Tibial artery (tissue), 4 donors: ENCODE data around the gene RFC4.

ENCODE experiments used
- DNase-seq, 2 donors: peaks; one replicate each; pipeline ENCODE4 v3.0.0-alpha.2; 2019
- H3K27ac ChIP-seq, 2 donors: fragments of 200-600 bp; sonication (generic) in 1 of 2; 1 replicate in 1 of 2; 2 replicates in 1 of 2; pipeline ENCODE4 v1.5.1; 2018 to 2019; ENCODE audit warnings: mild to moderate bottlenecking in 1 of 2
- H3K27me3 ChIP-seq, 2 donors: fragments of 200-600 bp; sonication (generic) in 1 of 2; one replicate each; pipeline versions ENCODE4 v1.5.1 to v1.6.0; 2016 to 2019
- H3K36me3 ChIP-seq, 3 donors: fragments of 200-600 bp; sonication (generic) in 2 of 3; one replicate each; pipeline ENCODE4 v1.5.1; 2016 to 2019; ENCODE audit warnings: mild to moderate bottlenecking in 2 of 3
- H3K4me1 ChIP-seq, 4 donors: fragments of 200-600 bp; sonication (generic) in 2 of 4; 1 replicate in 3 of 4; 2 replicates in 1 of 4; pipeline ENCODE4 v1.5.1; 2016 to 2019
- H3K4me3 ChIP-seq, 2 donors: fragments of 200-600 bp; sonication (generic) in 1 of 2; 1 replicate in 1 of 2; 2 replicates in 1 of 2; pipeline ENCODE4 v1.5.1; 2018 to 2019; ENCODE audit warnings: mild to moderate bottlenecking in 2 of 2
- H3K9me3 ChIP-seq, 3 donors: fragments of 200-600 bp; sonication (generic) in 1 of 3; one replicate each; pipeline ENCODE4 v1.5.1; 2016 to 2019
- intact Hi-C: fragments of 100-400 bp; cut with DNase I; formaldehyde crosslinking; loops from one replicate; pipeline ENCODE4 v1.15.0; 2023; ENCODE audit warnings: low total_unique reads
- TF ChIP-seq, protein P1 (sequence below), 2 experiments: fragments of 200-600 bp in 1 of 2; fragments of 450-650 bp in 1 of 2; IDR thresholded peaks; one replicate each; pipeline ENCODE4 v1.5.1; 2017 to 2019; ENCODE audit warnings: antibody characterized with exemption in 2 of 2, mild to moderate bottlenecking in 1 of 2, moderate library complexity in 1 of 2

Gene RFC4

DNA sequence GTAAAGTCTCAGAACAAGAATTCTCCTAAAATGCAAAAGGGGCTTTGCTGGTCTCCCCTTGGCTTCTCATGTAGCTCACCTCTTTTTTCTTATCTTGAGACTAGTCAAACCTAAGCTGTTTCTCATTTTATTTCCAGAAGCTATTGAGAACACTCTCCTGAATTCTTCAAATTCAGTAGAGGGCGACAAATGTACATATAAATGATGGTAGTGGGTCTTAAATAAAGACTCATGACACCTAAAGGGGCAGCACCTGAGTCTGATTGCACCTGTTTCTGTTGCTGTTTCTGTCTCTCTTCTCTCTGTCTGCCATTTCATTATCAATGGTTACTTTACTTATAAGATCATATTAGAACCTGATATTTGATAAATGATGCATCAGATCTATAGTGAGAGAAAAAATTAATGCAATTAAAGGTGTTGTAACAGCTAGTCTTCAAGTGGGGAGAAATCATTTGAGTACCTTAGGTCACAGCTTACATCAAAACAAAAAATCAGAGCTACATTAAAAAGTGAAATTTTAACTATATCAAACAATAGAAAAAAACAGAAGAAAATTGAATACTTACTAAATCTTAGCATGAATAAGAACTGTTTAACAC, 43.2 kb upstream of the RFC4 start:
- H3K27me3 ChIP-seq: peaks cover 0 to 7% of the 10 kb centered on the region in 2 donors
- H3K27ac ChIP-seq: no peak overlapping the region
- no peaks in the 10 kb centered on the region for H3K36me3 ChIP-seq
- no peaks in the 10 kb centered on the region for H3K9me3 ChIP-seq
- DNase-seq: no peak
- no peaks in the 10 kb centered on the region for H3K4me1 ChIP-seq
- H3K4me3 ChIP-seq: no peak overlapping the region
- TF ChIP-seq, protein P1, sequence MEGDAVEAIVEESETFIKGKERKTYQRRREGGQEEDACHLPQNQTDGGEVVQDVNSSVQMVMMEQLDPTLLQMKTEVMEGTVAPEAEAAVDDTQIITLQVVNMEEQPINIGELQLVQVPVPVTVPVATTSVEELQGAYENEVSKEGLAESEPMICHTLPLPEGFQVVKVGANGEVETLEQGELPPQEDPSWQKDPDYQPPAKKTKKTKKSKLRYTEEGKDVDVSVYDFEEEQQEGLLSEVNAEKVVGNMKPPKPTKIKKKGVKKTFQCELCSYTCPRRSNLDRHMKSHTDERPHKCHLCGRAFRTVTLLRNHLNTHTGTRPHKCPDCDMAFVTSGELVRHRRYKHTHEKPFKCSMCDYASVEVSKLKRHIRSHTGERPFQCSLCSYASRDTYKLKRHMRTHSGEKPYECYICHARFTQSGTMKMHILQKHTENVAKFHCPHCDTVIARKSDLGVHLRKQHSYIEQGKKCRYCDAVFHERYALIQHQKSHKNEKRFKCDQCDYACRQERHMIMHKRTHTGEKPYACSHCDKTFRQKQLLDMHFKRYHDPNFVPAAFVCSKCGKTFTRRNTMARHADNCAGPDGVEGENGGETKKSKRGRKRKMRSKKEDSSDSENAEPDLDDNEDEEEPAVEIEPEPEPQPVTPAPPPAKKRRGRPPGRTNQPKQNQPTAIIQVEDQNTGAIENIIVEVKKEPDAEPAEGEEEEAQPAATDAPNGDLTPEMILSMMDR (IDR thresholded peaks at IDR 0.05): peak; percentile 37 to 41
- intact Hi-C loops: loop anchor here (5.0 kb wide), 1 partner anchor 313 kb away; no protein-coding TSS in a partner anchor

DNA sequence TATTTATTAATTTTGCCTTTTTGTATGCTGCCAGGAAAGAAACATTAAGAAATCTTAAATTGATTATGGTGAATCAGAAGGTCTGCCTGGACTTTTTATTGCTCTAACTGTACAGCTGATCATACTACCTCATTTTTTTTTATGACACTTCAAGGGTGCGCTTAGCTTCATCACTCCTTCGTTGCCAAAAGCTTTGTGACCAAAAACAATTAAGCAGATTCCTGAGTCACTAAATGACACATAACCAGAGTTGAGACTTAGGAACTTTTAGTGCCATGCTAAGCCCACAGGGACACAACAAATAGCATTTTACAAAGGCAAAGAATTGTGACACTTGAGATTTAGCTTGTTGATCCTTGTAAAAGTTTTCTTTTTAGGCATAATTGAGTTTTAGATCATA, 41.2 kb upstream of the RFC4 start:
- H3K9me3 ChIP-seq: no peaks in the 10 kb centered on the region
- H3K4me3 ChIP-seq: no peak overlapping the region
- H3K36me3 ChIP-seq: no peaks in the 10 kb centered on the region
- H3K27me3 ChIP-seq: peaks cover 0 to 7% of the 10 kb centered on the region in 2 donors
- intact Hi-C loops: loop anchor here (5.0 kb wide), 1 partner anchor 315 kb away; no protein-coding TSS in a partner anchor
- no peaks in the 10 kb centered on the region for H3K4me1 ChIP-seq
- TF ChIP-seq, protein P1 (IDR thresholded peaks at IDR 0.05): no peak
- DNase-seq: no peak
- no peak overlapping the region for H3K27ac ChIP-seq

DNA sequence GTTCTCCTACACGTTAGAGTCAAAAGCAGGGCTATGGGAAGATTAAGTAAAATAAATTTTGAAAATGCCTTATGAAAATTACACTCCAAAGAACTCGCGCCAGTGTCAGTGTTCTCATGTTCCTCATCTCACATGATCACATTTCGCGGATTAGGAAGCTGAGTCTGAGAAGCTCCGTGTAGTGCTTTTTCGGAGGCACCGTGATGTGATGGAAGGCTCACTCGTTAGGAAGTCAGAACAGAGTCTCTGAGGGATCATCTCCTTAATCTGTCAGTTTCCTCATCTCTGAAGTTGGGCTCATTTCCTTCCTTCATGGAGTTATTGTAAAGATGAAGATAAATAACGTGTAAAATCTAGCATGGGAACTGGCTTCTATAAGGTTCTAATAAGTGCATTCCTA, 39.5 kb upstream of the RFC4 start:
- H3K9me3 ChIP-seq: no peaks in the 10 kb centered on the region
- intact Hi-C loops: loop anchor here (5.0 kb wide), 1 partner anchor 317 kb away; no protein-coding TSS in a partner anchor
- H3K4me3 ChIP-seq: no peak overlapping the region
- H3K36me3 ChIP-seq: no peaks in the 10 kb centered on the region
- H3K4me1 ChIP-seq: no peaks in the 10 kb centered on the region
- peaks cover 0 to 7% of the 10 kb centered on the region in 2 donors for H3K27me3 ChIP-seq
- H3K27ac ChIP-seq: no peak overlapping the region
- DNase-seq: no peak
- TF ChIP-seq, protein P1 (IDR thresholded peaks at IDR 0.05): no peak

DNA sequence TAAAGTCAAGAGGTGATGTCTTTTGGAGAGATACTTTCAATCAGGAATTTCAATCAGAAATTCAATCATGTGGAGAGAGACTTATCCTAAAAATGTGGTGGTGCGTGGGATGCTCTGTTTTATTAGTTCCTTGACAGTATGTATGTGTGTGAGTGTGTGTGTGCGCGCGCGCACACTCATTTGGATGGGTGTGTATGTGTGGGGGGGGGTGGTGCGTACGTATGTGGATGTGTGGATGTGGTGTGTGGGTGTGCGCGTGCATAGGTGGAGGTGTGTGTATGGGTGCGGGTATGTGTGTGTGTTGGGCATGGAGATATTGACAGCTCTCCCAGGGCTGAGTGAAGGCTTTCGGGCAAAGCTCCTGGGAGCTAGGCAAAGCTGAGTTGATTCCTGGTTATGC, 38.6 kb upstream of the RFC4 start:
- Histone ChIP-seq H3K4me1 (peaks cover 0 to 7% (median 2%) of the 10 kb centered on the region in 4 donors), H3K36me3 (no peaks in the 10 kb centered on the region), H3K27me3 (peaks cover 0 to 7% of the 10 kb centered on the region in 2 donors), H3K9me3 (no peaks in the 10 kb centered on the region), H3K4me3 (no peak overlapping the region), H3K27ac (no peak overlapping the region)
- TF ChIP-seq, protein P1 (IDR thresholded peaks at IDR 0.05): no peak
- intact Hi-C loops: loop anchor here (5.0 kb wide), 1 partner anchor 317 kb away; no protein-coding TSS in a partner anchor
- DNase-seq: no peak

DNA sequence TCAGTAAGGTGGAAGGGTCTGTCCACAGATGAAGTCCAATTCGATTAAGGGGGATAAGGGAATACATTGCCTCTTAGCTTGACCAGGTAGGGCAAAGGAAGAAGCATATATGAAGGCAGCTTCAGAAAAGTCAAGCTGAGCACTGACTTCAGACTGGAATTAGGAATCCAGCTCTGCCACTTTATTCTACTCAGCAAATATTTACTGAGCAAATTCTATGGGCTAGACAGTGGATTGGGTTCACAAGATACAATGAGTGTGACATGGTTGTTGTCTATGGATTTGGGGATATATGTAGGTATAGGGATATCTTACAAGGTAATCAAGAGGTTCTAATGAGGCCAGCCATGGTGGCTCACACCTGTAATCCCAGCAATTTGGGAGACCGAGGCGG, 36.8 kb upstream of the RFC4 start:
- TF ChIP-seq, protein P1 (IDR thresholded peaks at IDR 0.05): no peak
- no peaks in the 10 kb centered on the region for H3K9me3 ChIP-seq
- H3K36me3 ChIP-seq: no peaks in the 10 kb centered on the region
- peaks cover 0 to 19% (median 4%) of the 10 kb centered on the region in 4 donors for H3K4me1 ChIP-seq
- no peak overlapping the region for H3K27ac ChIP-seq
- peaks cover 0 to 7% of the 10 kb centered on the region in 2 donors for H3K27me3 ChIP-seq
- no peak overlapping the region for H3K4me3 ChIP-seq
- DNase-seq: no peak
- intact Hi-C loops: no loop called here
